ENCODE results near the gene BRD8.
A peak's percentile ranks its signal among the peaks of the same experiment; 100 is the strongest.
"Not testable (repeated sequence)": the region's sequence is repeated elsewhere in the genome, so short reads cannot be mapped to it uniquely, and the experiment has no call there.

BRD8 gene, protein sequence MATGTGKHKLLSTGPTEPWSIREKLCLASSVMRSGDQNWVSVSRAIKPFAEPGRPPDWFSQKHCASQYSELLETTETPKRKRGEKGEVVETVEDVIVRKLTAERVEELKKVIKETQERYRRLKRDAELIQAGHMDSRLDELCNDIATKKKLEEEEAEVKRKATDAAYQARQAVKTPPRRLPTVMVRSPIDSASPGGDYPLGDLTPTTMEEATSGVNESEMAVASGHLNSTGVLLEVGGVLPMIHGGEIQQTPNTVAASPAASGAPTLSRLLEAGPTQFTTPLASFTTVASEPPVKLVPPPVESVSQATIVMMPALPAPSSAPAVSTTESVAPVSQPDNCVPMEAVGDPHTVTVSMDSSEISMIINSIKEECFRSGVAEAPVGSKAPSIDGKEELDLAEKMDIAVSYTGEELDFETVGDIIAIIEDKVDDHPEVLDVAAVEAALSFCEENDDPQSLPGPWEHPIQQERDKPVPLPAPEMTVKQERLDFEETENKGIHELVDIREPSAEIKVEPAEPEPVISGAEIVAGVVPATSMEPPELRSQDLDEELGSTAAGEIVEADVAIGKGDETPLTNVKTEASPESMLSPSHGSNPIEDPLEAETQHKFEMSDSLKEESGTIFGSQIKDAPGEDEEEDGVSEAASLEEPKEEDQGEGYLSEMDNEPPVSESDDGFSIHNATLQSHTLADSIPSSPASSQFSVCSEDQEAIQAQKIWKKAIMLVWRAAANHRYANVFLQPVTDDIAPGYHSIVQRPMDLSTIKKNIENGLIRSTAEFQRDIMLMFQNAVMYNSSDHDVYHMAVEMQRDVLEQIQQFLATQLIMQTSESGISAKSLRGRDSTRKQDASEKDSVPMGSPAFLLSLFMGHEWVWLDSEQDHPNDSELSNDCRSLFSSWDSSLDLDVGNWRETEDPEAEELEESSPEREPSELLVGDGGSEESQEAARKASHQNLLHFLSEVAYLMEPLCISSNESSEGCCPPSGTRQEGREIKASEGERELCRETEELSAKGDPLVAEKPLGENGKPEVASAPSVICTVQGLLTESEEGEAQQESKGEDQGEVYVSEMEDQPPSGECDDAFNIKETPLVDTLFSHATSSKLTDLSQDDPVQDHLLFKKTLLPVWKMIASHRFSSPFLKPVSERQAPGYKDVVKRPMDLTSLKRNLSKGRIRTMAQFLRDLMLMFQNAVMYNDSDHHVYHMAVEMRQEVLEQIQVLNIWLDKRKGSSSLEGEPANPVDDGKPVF

DNA sequence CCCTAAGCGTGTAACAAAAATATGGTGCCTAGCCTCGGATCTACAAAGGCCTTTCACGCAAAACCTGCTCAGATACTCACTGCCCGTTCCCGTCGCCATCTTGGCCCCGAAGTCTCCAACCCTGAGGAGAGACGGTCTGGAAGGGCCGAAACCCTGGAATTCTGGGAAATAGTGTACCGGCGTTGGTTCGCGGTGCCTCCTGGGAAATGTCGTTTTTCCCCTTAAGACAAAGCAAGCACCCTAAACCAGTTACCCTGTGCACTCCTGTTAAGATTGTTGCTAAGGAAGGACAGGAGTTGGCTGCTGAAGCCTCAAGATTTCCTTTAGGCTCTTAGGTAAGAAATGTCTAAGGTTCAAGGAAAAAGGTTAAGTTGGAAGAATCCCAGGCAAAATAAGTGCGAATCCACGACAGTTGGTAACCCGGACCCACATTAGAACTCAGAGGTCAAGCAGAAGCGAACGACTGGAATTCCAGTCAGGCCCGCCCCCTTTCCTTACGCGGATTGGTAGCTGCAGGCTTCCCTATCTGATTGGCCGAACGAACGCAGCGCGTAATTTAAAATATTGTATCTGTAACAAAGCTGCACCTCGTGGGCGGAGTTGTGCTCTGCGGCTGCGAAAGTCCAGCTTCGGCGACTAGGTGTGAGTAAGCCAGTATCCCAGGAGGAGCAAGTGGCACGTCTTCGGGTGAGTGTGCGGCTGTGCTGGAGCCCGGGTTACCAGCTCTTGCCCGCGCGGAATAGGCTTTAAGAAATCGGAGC, at the start of gene BRD8, which contains the start of gene KIF20A:
BRD8 (minus strand) TSS at position 115 of the 761 bp plus-strand sequence; CDS start at position 99, 16 bp downstream.
KIF20A (plus strand) TSS at position 597 of the 761 bp plus-strand sequence. CDS start 569 bp downstream, outside the sequence.
- DNase-seq (ENCODE audit: low spot score), result peak; percentile 96

DNA sequence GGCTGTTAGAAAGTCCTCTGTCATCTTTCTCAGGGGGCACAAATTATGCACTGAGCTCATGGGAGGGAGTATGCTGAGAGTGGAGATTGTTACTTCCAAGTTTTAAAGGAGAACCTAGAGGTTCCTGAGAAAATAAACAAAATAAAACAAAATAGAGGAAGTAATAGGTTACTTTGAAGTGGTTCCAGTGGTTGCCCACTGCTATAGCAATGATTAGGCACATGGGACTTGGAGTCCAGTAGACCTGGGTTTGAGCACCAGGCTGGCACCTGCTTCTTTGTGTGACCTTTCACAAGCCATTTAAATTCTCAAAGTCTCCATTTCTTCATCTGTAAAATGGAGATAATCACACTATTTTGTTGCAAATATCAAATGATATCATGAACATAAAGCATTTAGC, 48.5 kb upstream of the BRD8 start:
- DNase-seq (ENCODE audit: low spot score), result no peak

DNA sequence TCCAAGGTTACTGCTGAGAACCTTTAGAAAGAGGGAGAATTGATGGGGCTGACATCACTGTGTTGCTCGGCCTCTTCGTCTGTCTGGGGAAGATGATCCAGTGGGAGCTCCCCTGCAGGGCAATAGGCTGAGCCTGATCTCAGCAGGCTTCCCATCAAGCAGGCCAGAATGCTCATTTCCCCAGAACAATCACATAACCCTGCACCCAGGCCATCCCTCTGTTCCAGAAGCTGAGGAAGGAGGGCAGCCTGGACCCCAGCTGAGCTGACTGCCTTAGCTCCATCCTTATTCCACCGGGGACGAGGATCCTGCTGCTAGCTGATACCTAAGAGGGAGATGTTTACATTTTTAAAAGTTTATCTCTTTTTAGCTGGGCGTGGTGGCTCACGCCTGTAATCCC, 46.3 kb upstream of the BRD8 start:
- no peak for DNase-seq (ENCODE audit: low spot score)

DNA sequence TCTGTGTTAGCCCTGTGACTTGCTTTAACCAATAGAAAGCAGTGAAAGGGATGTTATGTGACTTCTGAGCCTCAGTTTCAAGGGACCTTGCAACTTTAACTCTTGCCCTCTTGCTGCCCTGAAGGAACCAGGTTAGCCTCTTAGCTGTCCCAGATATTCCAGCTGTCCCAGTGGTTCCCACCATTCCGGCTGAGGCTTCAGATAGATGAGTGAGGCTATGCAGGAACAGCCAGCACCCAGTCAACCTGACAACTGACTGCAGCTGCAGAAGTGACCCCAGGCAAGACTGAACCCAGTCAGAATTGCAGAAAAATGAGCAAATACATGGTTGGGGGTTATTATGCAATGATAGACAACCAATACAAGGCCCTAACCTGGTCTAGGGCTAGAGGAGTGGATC, 45.1 kb upstream of the BRD8 start:
- no peak for DNase-seq (ENCODE audit: low spot score)

DNA sequence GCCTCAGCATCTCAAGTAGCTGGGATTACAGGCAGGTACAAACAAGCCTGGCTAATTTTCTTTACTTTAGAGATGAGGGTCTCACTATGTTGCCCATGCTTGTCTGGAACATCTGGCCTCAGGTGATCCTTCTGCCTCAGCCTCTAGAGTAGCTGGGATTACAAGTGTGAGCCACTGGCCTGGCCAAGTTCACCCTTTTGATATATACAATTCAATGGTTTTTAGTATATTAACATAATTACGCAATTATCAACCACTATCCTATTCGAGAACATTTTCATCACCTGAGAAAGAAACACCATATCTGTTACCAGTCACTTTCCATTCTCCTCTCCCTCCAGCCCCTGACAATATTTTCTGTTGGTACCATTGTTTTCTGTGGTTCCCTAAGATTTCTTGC, 38.4 kb upstream of the BRD8 start:
- DNase-seq (ENCODE audit: low spot score), result no peak

DNA sequence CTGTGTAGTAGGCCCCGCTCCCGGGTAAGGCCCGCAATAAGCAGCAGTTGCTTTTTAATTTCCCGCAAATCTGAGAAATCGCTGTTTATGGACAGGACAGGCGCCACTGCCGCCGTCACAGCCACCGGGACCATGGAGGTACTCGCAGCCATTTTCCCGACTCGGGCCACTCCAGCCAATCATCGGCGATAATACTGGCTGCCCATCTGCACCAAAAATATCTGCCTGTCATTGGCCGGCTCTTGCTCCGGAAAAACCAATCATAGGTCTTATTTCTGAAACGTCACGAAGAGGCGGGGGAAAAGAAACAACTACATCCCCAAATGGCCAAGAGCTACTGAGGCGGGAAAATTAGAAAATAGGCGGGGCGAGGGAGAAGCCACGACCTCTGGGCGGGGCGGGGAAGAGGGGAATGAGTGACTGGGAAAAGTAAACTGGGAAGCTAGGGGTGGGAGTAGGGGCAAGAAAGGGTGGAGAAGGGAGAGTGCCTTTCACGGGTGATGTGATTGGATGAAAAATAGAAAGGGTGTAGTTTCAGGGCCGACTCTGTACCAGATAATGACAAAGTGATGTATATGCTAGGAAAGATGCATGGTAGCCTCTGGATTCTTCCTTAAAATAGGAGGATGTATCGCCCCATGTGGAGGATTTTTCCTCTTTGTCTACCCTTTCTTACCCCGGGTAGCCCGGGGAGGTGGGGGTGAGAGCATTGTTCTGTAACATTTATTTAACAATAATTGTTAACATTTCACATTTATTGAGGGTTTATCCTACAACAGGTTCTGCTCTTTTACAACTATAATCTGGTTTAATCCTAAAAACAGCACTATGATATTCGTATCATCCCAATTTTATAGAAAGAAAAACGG, 35.0 kb upstream of the BRD8 start, which contains the start of gene CDC23:
CDC23 (minus strand) TSS at position 163 of the 869 bp plus-strand sequence; CDS start at position 152, 11 bp downstream.
- peak; percentile 97 for DNase-seq (ENCODE audit: low spot score)

DNA sequence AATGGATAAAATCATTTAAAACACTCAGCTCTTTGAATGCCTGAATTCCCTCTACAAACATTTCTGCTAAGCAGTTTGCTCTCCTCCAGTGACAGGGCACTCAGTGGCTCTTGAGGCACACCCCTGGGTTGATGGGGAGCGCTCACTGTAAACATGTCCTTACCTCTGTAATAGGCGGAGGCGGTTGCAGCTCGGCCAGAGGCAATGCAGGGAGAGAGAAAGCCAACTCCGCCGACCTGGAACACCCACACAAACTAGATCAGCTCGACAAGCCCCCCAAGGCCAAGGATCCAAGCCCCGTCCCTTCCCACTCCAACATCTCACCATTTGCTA, 34.4 kb upstream of the BRD8 start:
- DNase-seq (ENCODE audit: low spot score), result peak; percentile 6

DNA sequence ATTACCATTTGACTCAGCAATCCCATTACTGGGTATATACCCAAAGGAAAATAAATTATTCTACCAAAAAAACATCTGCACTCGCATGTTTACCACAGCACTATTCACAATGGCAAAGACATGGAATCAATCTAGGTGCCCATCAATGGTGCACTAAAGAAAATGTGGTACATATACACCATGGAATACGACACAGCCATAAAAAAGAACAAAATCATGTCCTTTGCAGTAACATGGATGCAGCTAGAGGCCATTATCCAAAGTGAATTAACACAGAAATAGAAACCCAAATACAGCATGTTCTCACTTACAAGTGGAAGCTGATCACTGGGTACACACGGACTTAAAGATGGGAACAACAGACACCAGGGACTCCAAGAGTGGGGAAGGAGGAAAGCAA, 32.6 kb upstream of the BRD8 start:
- DNase-seq (ENCODE audit: low spot score), result no peak

DNA sequence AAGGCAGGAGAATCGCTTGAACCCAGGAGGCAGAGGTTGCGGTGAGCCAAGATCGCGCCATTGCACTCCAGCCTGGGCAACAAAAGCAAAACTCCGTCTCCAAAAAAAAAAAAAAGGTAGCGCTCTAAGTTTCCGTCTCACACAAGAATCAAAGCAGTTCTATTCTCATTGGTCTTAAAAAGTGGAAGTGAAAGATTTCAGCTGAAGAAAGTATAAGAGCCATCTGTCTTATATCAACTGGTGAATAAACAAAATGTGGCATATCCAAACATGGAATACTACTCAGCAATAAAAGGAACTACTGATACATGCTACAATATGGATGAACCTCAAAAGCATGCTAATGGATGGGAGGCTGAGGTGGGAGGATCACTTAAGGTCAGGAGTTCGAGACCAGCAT, 15.4 kb upstream of the BRD8 start:
- DNase-seq (ENCODE audit: low spot score), result not testable (repeated sequence)

DNA sequence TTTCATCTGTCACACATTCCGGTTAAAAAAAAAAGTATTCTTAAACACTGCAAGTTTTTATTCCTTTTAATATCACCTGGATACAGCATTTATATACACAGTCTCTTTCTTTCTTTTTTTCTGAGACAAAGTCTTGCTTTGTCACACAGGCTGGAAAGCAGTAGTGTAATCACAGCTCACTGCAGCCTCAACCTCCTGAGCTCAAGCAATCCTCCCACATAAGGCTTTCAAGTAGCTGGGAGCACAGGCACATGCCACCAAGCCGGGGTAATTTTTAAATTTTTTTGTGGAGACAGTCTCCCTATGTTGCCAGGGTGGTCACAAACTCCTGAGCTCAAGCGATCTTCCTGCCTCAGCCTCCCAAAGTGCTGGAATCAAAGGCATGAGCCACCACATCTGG, 14.4 kb upstream of the BRD8 start:
- no peak for DNase-seq (ENCODE audit: low spot score)

DNA sequence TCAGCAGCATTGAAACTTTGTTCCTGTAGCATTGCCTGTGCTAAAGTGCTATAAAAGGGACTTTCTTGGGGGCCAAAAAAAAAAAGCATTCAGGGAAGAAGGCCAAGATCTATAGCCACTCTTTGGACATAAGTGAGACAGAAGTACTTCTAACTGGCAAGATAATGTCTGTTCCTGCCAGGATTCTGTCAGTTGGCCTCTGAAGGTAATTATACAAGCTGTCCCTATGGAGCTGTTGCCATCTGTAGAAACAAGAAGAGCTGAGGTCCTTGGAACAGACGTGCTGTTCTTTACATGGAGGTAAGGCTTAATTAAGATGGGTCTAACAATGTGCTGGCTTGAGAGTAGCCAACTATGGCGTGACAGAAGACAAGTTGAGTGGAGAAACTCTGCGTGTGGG, 10.2 kb upstream of the BRD8 start:
- DNase-seq (ENCODE audit: low spot score), result no peak

DNA sequence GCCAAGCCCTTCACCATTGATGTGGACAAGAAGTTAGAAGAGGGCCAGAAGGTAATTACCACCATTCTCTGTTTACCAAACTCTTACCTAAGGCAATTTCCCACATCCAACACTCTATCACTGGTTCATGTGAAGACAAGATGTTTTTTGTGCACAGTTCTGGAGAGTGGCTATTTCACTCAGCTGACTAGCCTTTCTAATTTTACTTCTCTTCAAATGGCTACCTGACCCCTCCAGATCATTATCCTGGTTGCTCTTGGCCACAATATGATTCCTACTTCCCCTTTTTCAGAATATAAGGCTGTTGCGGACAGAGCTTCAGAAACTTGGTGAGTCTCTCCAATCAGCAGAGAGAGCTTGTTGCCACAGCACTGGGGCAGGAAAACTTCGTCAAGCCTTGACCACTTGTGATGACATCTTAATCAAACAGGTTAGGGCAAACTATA, 7.6 kb upstream of the BRD8 start:
- DNase-seq (ENCODE audit: low spot score), result no peak

DNA sequence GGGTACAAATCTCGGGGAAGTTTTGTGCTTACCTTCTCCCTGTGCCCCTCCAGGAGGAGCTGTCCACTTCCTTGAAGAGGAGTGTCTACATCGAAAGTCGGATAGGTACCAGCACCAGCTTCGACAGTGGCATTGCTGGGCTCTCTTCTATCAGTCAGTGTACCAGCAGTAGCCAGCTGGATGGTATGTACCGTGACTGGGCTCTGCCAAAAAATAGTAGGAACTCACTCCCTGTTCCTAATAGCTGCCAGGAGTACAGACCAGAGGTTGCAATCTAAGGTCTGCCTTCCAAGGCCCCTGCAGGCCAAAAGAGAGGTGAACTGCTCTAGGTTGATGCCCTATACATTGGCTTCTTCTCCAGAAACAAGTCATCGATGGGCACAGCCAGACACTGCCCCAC, 4.4 kb upstream of the BRD8 start:
- no peak for DNase-seq (ENCODE audit: low spot score)

DNA sequence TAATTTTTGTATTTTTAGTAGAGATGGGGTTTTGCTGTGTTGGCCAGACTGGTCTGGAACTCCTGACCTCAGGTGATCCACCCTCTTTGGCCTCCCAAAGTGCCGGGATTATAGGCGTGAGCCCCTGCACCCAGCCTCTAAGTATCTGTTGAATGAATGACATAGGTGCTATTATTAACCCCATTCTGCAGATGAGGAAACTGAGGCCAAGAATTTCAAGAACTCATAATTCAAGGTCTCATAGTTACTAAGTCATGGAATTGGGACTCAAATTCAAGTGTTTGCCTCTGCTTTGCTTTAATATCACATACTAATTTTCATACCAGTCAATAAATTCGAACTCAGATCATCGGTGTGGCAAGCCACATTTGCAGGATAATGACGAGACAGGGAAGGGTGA, 2.4 kb upstream of the BRD8 start:
- no peak for DNase-seq (ENCODE audit: low spot score)

DNA sequence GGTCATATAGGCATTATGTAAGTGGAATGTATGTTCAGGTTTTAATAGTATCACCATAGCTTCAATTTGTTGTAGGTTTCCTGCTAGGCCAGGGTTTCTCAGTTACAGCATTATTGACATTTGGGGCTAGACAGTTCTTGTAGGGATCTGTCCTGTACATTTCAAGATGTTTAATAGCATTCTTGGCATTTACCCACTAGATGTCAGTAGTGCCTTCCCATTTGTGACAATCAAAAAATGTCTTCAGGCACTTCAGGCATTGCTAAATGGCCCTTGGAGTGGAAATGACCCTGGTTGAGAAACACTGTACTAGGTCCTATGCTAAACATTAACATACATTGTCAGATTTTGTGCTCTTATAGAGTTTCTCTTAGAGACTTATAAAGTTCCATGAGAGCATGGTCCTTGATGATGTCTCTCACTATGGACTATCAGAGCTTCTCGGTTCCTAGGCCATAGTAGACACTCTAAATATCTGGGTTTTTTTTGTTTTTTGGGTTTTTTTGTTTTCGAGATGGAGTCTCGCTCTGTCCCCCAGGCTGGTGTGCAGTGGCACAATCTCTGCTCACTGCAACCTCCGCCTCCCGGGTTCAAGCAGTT, 1.9 kb upstream of the BRD8 start:
- DNase-seq (ENCODE audit: low spot score), result peak; percentile 72

DNA sequence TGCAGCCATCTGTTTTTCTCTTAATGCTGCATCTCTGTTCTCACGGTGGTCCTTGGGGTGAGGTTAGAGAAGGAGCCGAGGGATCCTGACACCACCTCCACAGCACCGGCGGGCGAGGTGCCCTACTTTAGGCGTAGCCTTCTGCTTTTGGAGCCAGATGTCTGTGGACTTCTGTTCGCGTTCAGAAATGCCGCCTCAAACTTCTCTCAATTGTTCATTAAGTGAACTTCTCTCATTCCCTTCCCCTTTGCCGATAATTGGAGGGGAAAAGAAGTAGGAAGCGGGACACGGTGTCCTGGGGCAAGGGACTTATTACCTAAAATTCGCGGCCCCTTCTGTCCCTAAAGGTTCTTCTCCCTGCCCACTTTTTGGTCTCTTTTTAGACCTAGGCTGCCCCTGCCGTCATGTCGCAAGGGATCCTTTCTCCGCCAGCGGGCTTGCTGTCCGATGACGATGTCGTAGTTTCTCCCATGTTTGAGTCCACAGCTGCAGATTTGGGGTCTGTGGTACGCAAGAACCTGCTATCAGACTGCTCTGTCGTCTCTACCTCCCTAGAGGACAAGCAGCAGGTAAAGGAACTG, 937 bp upstream of the BRD8 start:
- DNase-seq (ENCODE audit: low spot score), result peak; percentile 6

DNA sequence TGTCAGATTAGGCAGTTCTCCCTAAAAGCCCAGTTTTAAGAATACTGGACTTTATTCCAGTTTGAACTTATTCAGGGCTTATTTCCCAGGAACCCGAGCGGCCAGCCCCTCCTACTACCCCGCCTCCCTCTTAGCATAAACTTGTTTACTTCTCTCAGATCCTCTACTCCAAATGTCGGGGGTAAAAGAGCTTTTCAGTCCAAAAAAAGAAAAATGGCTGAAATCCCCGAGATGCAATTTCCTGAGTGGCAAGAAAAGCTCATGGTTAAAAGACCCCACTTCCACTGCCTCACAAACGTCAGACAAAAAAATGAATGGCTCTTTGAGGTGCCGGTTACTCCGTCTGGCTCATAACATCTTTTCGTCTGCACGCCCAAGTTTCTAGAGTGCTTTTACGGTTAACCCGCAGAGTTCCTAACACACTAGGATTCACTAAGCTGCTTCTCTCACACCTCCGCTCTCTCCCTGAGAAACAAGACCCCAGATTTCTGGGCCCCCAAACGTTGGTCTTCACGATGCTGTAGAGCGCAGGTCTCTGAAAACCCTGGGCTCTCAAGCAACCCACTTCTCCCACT, 402 bp downstream of the BRD8 start:
- DNase-seq (ENCODE audit: low spot score), result peak; percentile 28

DNA sequence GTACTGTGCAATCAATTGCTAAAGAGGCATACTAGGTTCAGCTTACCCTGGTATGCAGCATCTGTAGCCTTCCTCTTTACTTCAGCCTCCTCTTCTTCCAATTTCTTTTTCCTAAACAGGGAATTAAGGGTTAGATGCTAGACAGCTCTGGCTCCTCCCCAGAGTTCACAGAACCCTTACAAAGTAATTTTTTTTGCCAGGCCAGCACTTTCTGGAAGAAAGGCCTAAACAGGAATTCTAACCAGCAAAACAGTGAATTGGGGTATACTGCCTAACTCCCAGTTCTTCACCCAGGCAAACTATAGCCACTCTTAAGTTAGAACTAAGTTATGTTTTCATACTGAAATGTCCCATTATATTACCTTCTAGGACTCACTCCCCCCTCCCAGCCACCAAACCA, 8.1 kb downstream of the BRD8 start:
- DNase-seq (ENCODE audit: low spot score), result no peak

DNA sequence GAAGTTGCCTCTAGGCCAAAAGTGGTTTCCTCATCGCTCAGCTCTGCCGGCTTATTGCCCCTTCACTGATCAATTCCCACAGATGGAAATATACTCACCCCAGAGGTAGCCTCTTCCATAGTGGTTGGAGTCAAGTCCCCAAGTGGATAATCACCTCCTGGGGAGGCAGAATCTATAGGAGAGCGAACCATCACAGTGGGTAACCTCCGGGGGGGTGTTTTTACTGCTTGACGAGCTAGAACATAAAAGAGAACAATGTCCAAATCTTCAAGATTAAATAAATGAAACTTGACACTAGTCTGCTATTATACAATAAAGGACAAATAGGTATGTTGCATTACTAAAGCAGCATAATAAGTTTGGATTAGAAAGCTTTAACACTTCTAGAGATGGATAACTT, 9.3 kb downstream of the BRD8 start:
- DNase-seq (ENCODE audit: low spot score), result no peak
